HCT116 (cell line): Measurements from ENCODE around the gene FRMD4A. TPM values are rescaled to one million over a fixed set of nuclear protein-coding genes. Genes with fewer than 3 reads are reported as not detected.

Experiments used
- ATAC-seq: fragments of 200-7000 bp; cut with Tn5 transposase; 2 replicates; pipeline ENCODE4 v1.9.1; 2020; ENCODE audit warnings: mild to moderate bottlenecking, moderate library complexity
- BruUV-seq: library from RNA; stranded (reverse); fragments of 400-500 nt; replicated peaks from 2 replicates; lab custom pipeline; 2021; lab: Mats Ljungman, UMichigan
- CTCF ChIA-PET: fragments of 300-600 bp; sonication (Branson Sonifier 250); formaldehyde crosslinking; loops from one replicate; lab custom pipeline; 2021; ENCODE audit warnings: antibody characterized with exemption; lab: Charles Lee
- POLR2A ChIA-PET: fragments of 300-600, 350-600 bp; sonication (Branson Sonifier 250); formaldehyde crosslinking; loops from one replicate; lab custom pipeline; 2021; ENCODE audit warnings: antibody characterized with exemption; lab: Charles Lee
- RAD21 ChIA-PET, 2 experiments: fragments of 300-600 bp; sonication (Branson Sonifier 250); formaldehyde crosslinking; loops; one replicate each; lab custom pipeline; 2023; ENCODE audit warnings: low total read pairs in 2 of 2; ENCODE audit not compliant: uncharacterized antibody in 2 of 2, unreplicated experiment in 2 of 2, low non-redundant PET in 1 of 2; lab: Charles Lee
- DNase-seq: peaks from one replicate; pipeline ENCODE4 v3.0.0-alpha.2; 2010; ENCODE audit warnings: low read depth, low spot score
- H2AFZ ChIP-seq: fragments of 200-600 bp; shearing (Covaris generic), sonication (generic); 2 replicates; pipeline ENCODE4 v1.6.1; 2017; ENCODE audit warnings: low read depth, mixed run types, mixed read lengths, antibody characterized with exemption, low read length; ENCODE audit not compliant: poor library complexity, severe bottlenecking
- H3K27ac ChIP-seq: 2 replicates; pipeline ENCODE4 v1.5.1; 2012; ENCODE audit warnings: low read depth, low read length
- H3K27me3 ChIP-seq: fragments of 200-600 bp; sonication (generic); 2 replicates; pipeline ENCODE4 v1.6.1; 2016; ENCODE audit warnings: mixed run types, low read length, mixed read lengths; ENCODE audit not compliant: insufficient read depth
- H3K36me3 ChIP-seq, 2 experiments: fragments of 200-500 bp in 1 of 2; fragments of 200-600 bp in 1 of 2; sonication (Bioruptor generic) in 1 of 2; sonication (generic) in 1 of 2; 2 replicates each; pipeline versions ENCODE4 v1.5.1 to v1.6.1; 2014 to 2016; ENCODE audit warnings: low read length in 2 of 2, inconsistent platforms in 1 of 2, mixed read lengths in 1 of 2, mixed run types in 1 of 2; ENCODE audit not compliant: insufficient read depth in 2 of 2, control insufficient read depth in 1 of 2
- H3K4me1 ChIP-seq, 2 experiments: fragments of 200-600 bp in 1 of 2; sonication (generic) in 1 of 2; 2 replicates each; pipeline versions ENCODE4 v1.5.1 to v1.6.1; 2012 to 2017; ENCODE audit warnings: low read length in 2 of 2, inconsistent platforms in 1 of 2, mild to moderate bottlenecking in 1 of 2, mixed read lengths in 1 of 2, mixed run types in 1 of 2, moderate library complexity in 1 of 2; ENCODE audit not compliant: insufficient read depth in 2 of 2, control insufficient read depth in 1 of 2
- H3K4me2 ChIP-seq: fragments of 200-600 bp; sonication (generic); 2 replicates; pipeline ENCODE4 v1.6.1; 2017; ENCODE audit warnings: mixed run types, low read length, mixed read lengths
- H3K4me3 ChIP-seq, 2 experiments: fragments of 200-600 bp in 1 of 2; sonication (generic) in 1 of 2; replicated peaks in 1 of 2; 2 replicates each; pipeline ENCODE4 v1.5.1; 2011 to 2016; ENCODE audit warnings: low read length in 2 of 2, control low read depth in 1 of 2, low read depth in 1 of 2, mild to moderate bottlenecking in 1 of 2, mixed read lengths in 1 of 2, mixed run types in 1 of 2
- H3K79me2 ChIP-seq: fragments of 200-600 bp; sonication (generic); 2 replicates; pipeline ENCODE4 v1.6.1; 2017; ENCODE audit warnings: mild to moderate bottlenecking, mixed run types, low read length, moderate library complexity, mixed read lengths; ENCODE audit not compliant: insufficient read depth
- H3K9ac ChIP-seq: fragments of 200-600 bp; sonication (generic); 2 replicates; pipeline ENCODE4 v1.6.1; 2016; ENCODE audit warnings: low read length, mixed read lengths
- H3K9me2 ChIP-seq: fragments of 200-600 bp; sonication (generic), shearing (Covaris generic); 2 replicates; pipeline ENCODE4 v1.6.1; 2017; ENCODE audit warnings: mixed run types, mild to moderate bottlenecking, moderate library complexity; ENCODE audit not compliant: insufficient read depth
- H3K9me3 ChIP-seq, 2 experiments: fragments of 200-500 bp in 1 of 2; fragments of 200-600 bp in 1 of 2; sonication (Bioruptor generic) in 1 of 2; sonication (generic) in 1 of 2; 2 replicates each; pipeline ENCODE4 v1.6.1; 2014 to 2017; ENCODE audit warnings: low read length in 2 of 2, mixed read lengths in 2 of 2, inconsistent platforms in 1 of 2, low read depth in 1 of 2, mild to moderate bottlenecking in 1 of 2, mixed run types in 1 of 2, moderate library complexity in 1 of 2; ENCODE audit not compliant: control insufficient read depth in 1 of 2, insufficient read depth in 1 of 2
- H4K20me1 ChIP-seq: fragments of 200-600 bp; sonication (generic), shearing (Covaris generic); 2 replicates; pipeline ENCODE4 v1.6.1; 2017; ENCODE audit warnings: mixed run types, mild to moderate bottlenecking, moderate library complexity; ENCODE audit not compliant: insufficient read depth
- REST ChIP-seq: IDR thresholded peaks from 2 replicates; pipeline ENCODE4 v1.6.1; 2012; ENCODE audit warnings: low read depth
- SP1 ChIP-seq: IDR thresholded peaks from 2 replicates; pipeline ENCODE4 v1.6.1; 2012; ENCODE audit warnings: low read depth
- TCF7L2 ChIP-seq: IDR thresholded peaks from 2 replicates; pipeline ENCODE4 v1.7.0; 2011; ENCODE audit warnings: borderline replicate concordance, inconsistent platforms; ENCODE audit not compliant: insufficient read depth, insufficient read length; ENCODE audit errors: extremely low read depth
- intact Hi-C: fragments of 100-400 bp; cut with micrococcal nuclease; formaldehyde crosslinking; loops from 2 replicates; pipeline ENCODE4 v1.10.0; 2022
- total RNA-seq: library from RNA; stranded (reverse); gene quantifications from one replicate; pipeline ENCODE4 v1.2.1, GENCODE V29; 2021; ENCODE audit not compliant: unreplicated experiment

FRMD4A gene
- total RNA-seq, 1 experiment from 2014 or later: 0.20 TPM

DNA sequence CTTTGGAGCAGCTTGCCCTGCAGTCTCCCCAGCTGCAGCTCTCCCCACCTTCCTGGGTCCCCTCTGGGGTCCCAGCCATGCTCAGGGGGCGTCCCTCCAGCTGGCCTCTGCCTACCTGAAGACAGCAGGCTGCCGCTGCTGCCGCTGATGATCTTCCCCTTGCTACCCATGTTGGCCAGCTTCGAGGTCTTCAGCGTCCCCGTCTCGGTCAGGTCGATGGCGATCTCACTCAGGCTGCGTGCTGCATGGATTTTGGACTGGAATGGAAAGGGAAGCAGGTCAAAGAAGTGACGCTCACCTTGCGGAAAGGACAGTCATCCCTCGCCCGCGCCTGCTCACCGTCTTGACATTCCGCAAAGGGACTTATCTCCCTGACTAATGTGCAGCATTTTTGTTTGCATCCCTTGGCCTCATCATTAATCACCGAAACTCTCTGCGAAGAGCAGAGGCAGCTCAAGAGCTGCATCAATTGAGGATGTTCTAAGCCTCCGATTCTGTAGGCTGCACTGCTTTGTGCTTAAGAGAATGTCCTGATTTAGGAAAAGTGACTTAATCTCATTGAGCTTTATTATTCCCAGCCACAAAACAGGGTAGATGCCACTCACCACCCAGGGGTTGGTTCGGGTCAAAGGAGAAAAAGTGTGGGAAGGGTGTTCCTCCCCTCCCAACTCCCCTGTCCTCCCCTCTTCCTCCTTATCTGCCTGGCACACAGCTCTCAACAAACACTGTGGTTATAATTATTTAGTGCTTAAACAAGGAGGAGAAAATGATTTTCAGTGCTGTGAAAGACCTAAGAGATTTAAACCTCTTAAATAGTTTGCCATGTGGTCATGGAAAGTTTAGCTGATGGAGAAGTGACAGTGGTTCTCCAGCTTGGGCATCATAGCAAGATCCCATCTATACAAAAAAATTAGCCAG is 636.7 kb downstream of the FRMD4A start:
- Histone ChIP-seq H3K4me3 (no peak overlapping the region), H3K9me2 (no peaks in the 10 kb centered on the region), H2AFZ (no peak overlapping the region), H3K27ac (no peak overlapping the region), H4K20me1 (no peaks in the 10 kb centered on the region), H3K9me3 (no peaks in the 10 kb centered on the region), H3K27me3 (no peaks in the 10 kb centered on the region), H3K36me3 (no peaks in the 10 kb centered on the region), H3K4me1 (peaks cover 0 to 3% of the 10 kb centered on the region in 2 experiments; a peak in 2 of 4 replicates), H3K4me2 (no peak overlapping the region), H3K79me2 (no peaks in the 10 kb centered on the region), H3K9ac (no peak overlapping the region)
- ATAC-seq (no peak), DNase-seq (no peak)
- TF ChIP-seq REST: no peak
- no peak for TF ChIP-seq SP1
- TF ChIP-seq TCF7L2: no peak
- no TSS peak for BruUV-seq
- CTCF ChIA-PET: no interaction called here
- intact Hi-C loops: no loop called here
- POLR2A ChIA-PET: no interaction called here
- RAD21 ChIA-PET: no interaction called here
